NT2/D1 (cell line): ENCODE measurements around the gene RASL12.
"Not testable (repeated sequence)": the region's sequence is repeated elsewhere in the genome, so short reads cannot be mapped to it uniquely, and the experiment has no call there.

ENCODE experiments used
- DNase-seq: peaks from one replicate; pipeline ENCODE4 v3.0.0-alpha.2; 2011; ENCODE audit warnings: low read depth, low spot score
- H3K27me3 ChIP-seq: 2 replicates; pipeline ENCODE4 v1.6.0; 2011; ENCODE audit warnings: mild to moderate bottlenecking; ENCODE audit not compliant: insufficient read length, insufficient read depth
- H3K36me3 ChIP-seq: 2 replicates; pipeline ENCODE4 v1.6.1; 2011; ENCODE audit warnings: mild to moderate bottlenecking, low read length, mixed read lengths; ENCODE audit not compliant: insufficient read depth, insufficient read length
- H3K4me1 ChIP-seq: 2 replicates; pipeline ENCODE4 v1.5.1; 2011; ENCODE audit not compliant: insufficient read depth, insufficient read length
- H3K4me3 ChIP-seq: 2 replicates; pipeline ENCODE4 v1.5.1; 2011; ENCODE audit warnings: low read depth; ENCODE audit not compliant: insufficient read length
- H3K9ac ChIP-seq: 2 replicates; pipeline ENCODE4 v1.6.0; 2011; ENCODE audit warnings: low read depth; ENCODE audit not compliant: insufficient read length
- H3K9me3 ChIP-seq: 2 replicates; pipeline ENCODE4 v1.5.1; 2011; ENCODE audit warnings: mild to moderate bottlenecking, low read length; ENCODE audit not compliant: insufficient read depth
- SUZ12 ChIP-seq: IDR thresholded peaks from 2 replicates; pipeline ENCODE4 v1.6.1; 2011; ENCODE audit not compliant: insufficient read length, insufficient read depth; ENCODE audit errors: extremely low read depth
- YY1 ChIP-seq: IDR thresholded peaks from 2 replicates; pipeline ENCODE4 v1.6.1; 2011; ENCODE audit not compliant: insufficient read length, insufficient read depth
- ZNF274 ChIP-seq: IDR thresholded peaks from 2 replicates; pipeline ENCODE4 v1.6.1; 2011; ENCODE audit warnings: mild to moderate bottlenecking, low read depth, low read length

RASL12 gene

DNA sequence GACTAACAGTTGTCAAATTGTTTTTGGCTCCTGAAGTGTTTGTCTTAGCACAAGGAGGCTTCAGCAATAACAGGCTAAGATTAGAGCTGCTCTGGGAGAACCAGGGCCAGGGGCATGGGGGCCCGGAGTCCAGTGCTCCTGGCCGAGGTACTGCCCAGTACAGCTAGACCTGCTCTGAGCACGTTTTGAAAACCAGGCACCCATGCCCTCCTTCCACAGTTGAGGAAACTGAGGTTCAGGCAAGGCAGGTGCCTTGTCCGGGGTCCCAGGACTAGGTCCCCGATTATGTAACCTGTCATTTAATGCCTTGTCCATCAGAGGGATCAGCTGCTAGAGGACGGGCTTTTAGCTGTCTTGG is 27.9 kb upstream of the RASL12 start:
- H3K27me3 ChIP-seq, result no peaks in the 10 kb centered on the region
- no peaks in the 10 kb centered on the region for H3K9me3 ChIP-seq
- no peak for TF ChIP-seq ZNF274
- TF ChIP-seq SUZ12, result no peak
- TF ChIP-seq YY1, result no peak
- no peak overlapping the region for H3K4me3 ChIP-seq
- DNase-seq, result no peak
- no peak overlapping the region for H3K9ac ChIP-seq
- peaks cover 16% of the 10 kb centered on the region for H3K36me3 ChIP-seq
- H3K4me1 ChIP-seq, result peaks cover 10% of the 10 kb centered on the region

GRCh38 chr15:65095011-65095746 is 27.4 kb upstream of the RASL12 start:
- H3K4me1 ChIP-seq, result peaks cover 10% of the 10 kb centered on the region
- no peak overlapping the region for H3K4me3 ChIP-seq
- no peak overlapping the region for H3K9ac ChIP-seq
- peaks cover 16% of the 10 kb centered on the region for H3K36me3 ChIP-seq
- H3K9me3 ChIP-seq, result no peaks in the 10 kb centered on the region
- TF ChIP-seq SUZ12 (no peak), YY1 (no peak), ZNF274 (no peak)
- no peaks in the 10 kb centered on the region for H3K27me3 ChIP-seq
- no peak for DNase-seq

GRCh38 chr15:65094294-65094995 is 26.7 kb upstream of the RASL12 start:
- Histone ChIP-seq H3K27me3 (no peaks in the 10 kb centered on the region), H3K36me3 (peaks cover 13% of the 10 kb centered on the region), H3K9me3 (no peaks in the 10 kb centered on the region), H3K9ac (no peak overlapping the region), H3K4me1 (peaks cover 11% of the 10 kb centered on the region), H3K4me3 (no peak overlapping the region)
- DNase-seq, result no peak
- TF ChIP-seq ZNF274 (no peak), SUZ12 (no peak)

- H3K9ac ChIP-seq, DNase-seq, H3K9me3 ChIP-seq, H3K4me3 ChIP-seq, H3K36me3 ChIP-seq, H3K27me3 ChIP-seq: not testable (repeated sequence)
- H3K4me1 ChIP-seq, result peaks cover 14% of the 10 kb centered on the region
Measured at GRCh38 chr15:65093793-65094170, 26.0 kb upstream of the RASL12 start.

- H3K27me3 ChIP-seq, result no peaks in the 10 kb centered on the region
- TF ChIP-seq YY1 (no peak), ZNF274 (no peak), SUZ12 (no peak)
- DNase-seq, result no peak
- no peaks in the 10 kb centered on the region for H3K36me3 ChIP-seq
- peaks cover 21% of the 10 kb centered on the region for H3K4me1 ChIP-seq
- no peak overlapping the region for H3K4me3 ChIP-seq
- H3K9me3 ChIP-seq, result no peaks in the 10 kb centered on the region
- H3K9ac ChIP-seq, result no peak overlapping the region
Measured at GRCh38 chr15:65092911-65093792, 25.4 kb upstream of the RASL12 start.

DNA sequence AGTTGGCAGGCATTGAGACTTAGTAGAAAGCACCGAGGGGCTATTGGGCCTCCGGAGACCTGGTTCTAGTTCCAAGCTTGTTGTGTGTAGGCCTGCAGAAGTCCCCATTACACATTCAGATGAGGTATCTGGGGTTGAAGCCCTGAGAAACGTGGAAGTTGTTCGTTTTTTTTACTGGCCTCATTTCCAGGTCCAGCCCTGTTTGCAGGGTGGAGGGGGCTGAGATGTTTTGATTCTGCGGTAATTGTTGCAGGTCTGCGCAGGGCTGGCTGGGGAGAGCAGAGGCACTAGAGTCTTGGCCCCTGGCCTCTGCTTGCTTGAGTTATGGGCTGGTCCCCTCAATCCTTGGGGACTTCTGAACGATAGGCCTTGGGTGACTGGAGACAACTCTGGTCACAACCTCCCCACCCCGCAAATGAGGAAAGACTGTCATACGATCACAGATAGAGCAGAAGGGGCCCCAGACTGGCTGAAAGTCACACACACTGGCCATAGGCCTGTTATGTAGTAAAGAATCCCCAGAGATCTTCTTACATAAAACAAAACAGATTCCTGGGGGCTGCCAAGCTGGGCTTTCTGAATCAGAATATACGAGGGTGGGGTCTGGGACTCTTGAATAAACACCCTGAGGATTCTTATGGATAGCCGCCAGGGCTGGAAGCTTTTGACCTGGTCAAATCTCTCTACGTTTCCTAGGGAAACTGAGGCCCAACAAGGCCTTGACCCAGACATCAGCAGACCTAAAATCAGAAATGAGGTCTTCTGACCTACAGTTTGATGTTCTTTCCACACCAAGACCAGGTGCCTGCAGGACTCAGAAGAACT is 24.4 kb upstream of the RASL12 start:
- Histone ChIP-seq H3K36me3 (no peaks in the 10 kb centered on the region), H3K27me3 (no peaks in the 10 kb centered on the region), H3K9me3 (no peaks in the 10 kb centered on the region), H3K4me1 (peaks cover 27% of the 10 kb centered on the region), H3K9ac (no peak overlapping the region), H3K4me3 (no peak overlapping the region)
- no peak for DNase-seq
- no peak for TF ChIP-seq ZNF274

GRCh38 chr15:65089206-65089824 is 21.5 kb upstream of the RASL12 start:
- peaks cover 31% of the 10 kb centered on the region for H3K4me1 ChIP-seq

More at GRCh38 chr15:65089206-65089824, 21.5 kb upstream of the RASL12 start:
- no peaks in the 10 kb centered on the region for H3K27me3 ChIP-seq
- H3K4me3 ChIP-seq, result no peak overlapping the region
- TF ChIP-seq SUZ12 (no peak), YY1 (no peak), ZNF274 (no peak)
- no peak overlapping the region for H3K9ac ChIP-seq
- no peak for DNase-seq
- no peaks in the 10 kb centered on the region for H3K9me3 ChIP-seq
- no peaks in the 10 kb centered on the region for H3K36me3 ChIP-seq
